HCT116 (cell line): Measurements from ENCODE around the gene GRK1. TPM values are rescaled to one million over a fixed set of nuclear protein-coding genes. Genes with fewer than 3 reads are reported as not detected.

Experiments used
- ATAC-seq: fragments of 200-7000 bp; cut with Tn5 transposase; 2 replicates; pipeline ENCODE4 v1.9.1; 2020; ENCODE audit warnings: mild to moderate bottlenecking, moderate library complexity
- BruUV-seq: library from RNA; stranded (reverse); fragments of 400-500 nt; replicated peaks from 2 replicates; lab custom pipeline; 2021; lab: Mats Ljungman, UMichigan
- CTCF ChIA-PET: fragments of 300-600 bp; sonication (Branson Sonifier 250); formaldehyde crosslinking; loops from one replicate; lab custom pipeline; 2021; ENCODE audit warnings: antibody characterized with exemption; lab: Charles Lee
- POLR2A ChIA-PET: fragments of 300-600, 350-600 bp; sonication (Branson Sonifier 250); formaldehyde crosslinking; loops from one replicate; lab custom pipeline; 2021; ENCODE audit warnings: antibody characterized with exemption; lab: Charles Lee
- RAD21 ChIA-PET, 2 experiments: fragments of 300-600 bp; sonication (Branson Sonifier 250); formaldehyde crosslinking; loops; one replicate each; lab custom pipeline; 2023; ENCODE audit warnings: low total read pairs in 2 of 2; ENCODE audit not compliant: uncharacterized antibody in 2 of 2, unreplicated experiment in 2 of 2, low non-redundant PET in 1 of 2; lab: Charles Lee
- DNase-seq: peaks from one replicate; pipeline ENCODE4 v3.0.0-alpha.2; 2010; ENCODE audit warnings: low read depth, low spot score
- H2AFZ ChIP-seq: fragments of 200-600 bp; shearing (Covaris generic), sonication (generic); 2 replicates; pipeline ENCODE4 v1.6.1; 2017; ENCODE audit warnings: low read depth, mixed run types, mixed read lengths, antibody characterized with exemption, low read length; ENCODE audit not compliant: poor library complexity, severe bottlenecking
- H3K27ac ChIP-seq: 2 replicates; pipeline ENCODE4 v1.5.1; 2012; ENCODE audit warnings: low read depth, low read length
- H3K27me3 ChIP-seq: fragments of 200-600 bp; sonication (generic); 2 replicates; pipeline ENCODE4 v1.6.1; 2016; ENCODE audit warnings: mixed run types, low read length, mixed read lengths; ENCODE audit not compliant: insufficient read depth
- H3K36me3 ChIP-seq, 2 experiments: fragments of 200-500 bp in 1 of 2; fragments of 200-600 bp in 1 of 2; sonication (Bioruptor generic) in 1 of 2; sonication (generic) in 1 of 2; 2 replicates each; pipeline versions ENCODE4 v1.5.1 to v1.6.1; 2014 to 2016; ENCODE audit warnings: low read length in 2 of 2, inconsistent platforms in 1 of 2, mixed read lengths in 1 of 2, mixed run types in 1 of 2; ENCODE audit not compliant: insufficient read depth in 2 of 2, control insufficient read depth in 1 of 2
- H3K4me1 ChIP-seq, 2 experiments: fragments of 200-600 bp in 1 of 2; sonication (generic) in 1 of 2; 2 replicates each; pipeline versions ENCODE4 v1.5.1 to v1.6.1; 2012 to 2017; ENCODE audit warnings: low read length in 2 of 2, inconsistent platforms in 1 of 2, mild to moderate bottlenecking in 1 of 2, mixed read lengths in 1 of 2, mixed run types in 1 of 2, moderate library complexity in 1 of 2; ENCODE audit not compliant: insufficient read depth in 2 of 2, control insufficient read depth in 1 of 2
- H3K4me2 ChIP-seq: fragments of 200-600 bp; sonication (generic); 2 replicates; pipeline ENCODE4 v1.6.1; 2017; ENCODE audit warnings: mixed run types, low read length, mixed read lengths
- H3K4me3 ChIP-seq, 2 experiments: fragments of 200-600 bp in 1 of 2; sonication (generic) in 1 of 2; replicated peaks in 1 of 2; 2 replicates each; pipeline ENCODE4 v1.5.1; 2011 to 2016; ENCODE audit warnings: low read length in 2 of 2, control low read depth in 1 of 2, low read depth in 1 of 2, mild to moderate bottlenecking in 1 of 2, mixed read lengths in 1 of 2, mixed run types in 1 of 2
- H3K79me2 ChIP-seq: fragments of 200-600 bp; sonication (generic); 2 replicates; pipeline ENCODE4 v1.6.1; 2017; ENCODE audit warnings: mild to moderate bottlenecking, mixed run types, low read length, moderate library complexity, mixed read lengths; ENCODE audit not compliant: insufficient read depth
- H3K9ac ChIP-seq: fragments of 200-600 bp; sonication (generic); 2 replicates; pipeline ENCODE4 v1.6.1; 2016; ENCODE audit warnings: low read length, mixed read lengths
- H3K9me2 ChIP-seq: fragments of 200-600 bp; sonication (generic), shearing (Covaris generic); 2 replicates; pipeline ENCODE4 v1.6.1; 2017; ENCODE audit warnings: mixed run types, mild to moderate bottlenecking, moderate library complexity; ENCODE audit not compliant: insufficient read depth
- H3K9me3 ChIP-seq, 2 experiments: fragments of 200-500 bp in 1 of 2; fragments of 200-600 bp in 1 of 2; sonication (Bioruptor generic) in 1 of 2; sonication (generic) in 1 of 2; 2 replicates each; pipeline ENCODE4 v1.6.1; 2014 to 2017; ENCODE audit warnings: low read length in 2 of 2, mixed read lengths in 2 of 2, inconsistent platforms in 1 of 2, low read depth in 1 of 2, mild to moderate bottlenecking in 1 of 2, mixed run types in 1 of 2, moderate library complexity in 1 of 2; ENCODE audit not compliant: control insufficient read depth in 1 of 2, insufficient read depth in 1 of 2
- H4K20me1 ChIP-seq: fragments of 200-600 bp; sonication (generic), shearing (Covaris generic); 2 replicates; pipeline ENCODE4 v1.6.1; 2017; ENCODE audit warnings: mixed run types, mild to moderate bottlenecking, moderate library complexity; ENCODE audit not compliant: insufficient read depth
- CBX3 ChIP-seq: IDR thresholded peaks from 2 replicates; pipeline ENCODE4 v1.6.1; 2012; ENCODE audit warnings: low read depth
- CEBPB ChIP-seq: IDR thresholded peaks from 2 replicates; pipeline ENCODE4 v1.6.1; 2012; ENCODE audit warnings: low read depth
- EGR1 ChIP-seq: IDR thresholded peaks from 2 replicates; pipeline ENCODE4 v1.6.1; 2012; ENCODE audit warnings: low read depth
- ELF1 ChIP-seq: IDR thresholded peaks from 2 replicates; pipeline ENCODE4 v1.6.1; 2012; ENCODE audit warnings: low read depth, borderline replicate concordance
- EZH2 ChIP-seq: fragments of 200-600 bp; sonication (generic); IDR thresholded peaks from 2 replicates; pipeline ENCODE4 v1.6.1; 2017; ENCODE audit warnings: antibody characterized with exemption, mixed run types
- JUND ChIP-seq: IDR thresholded peaks from 2 replicates; pipeline ENCODE4 v1.6.1; 2012
- POLR2A ChIP-seq: IDR thresholded peaks from 2 replicates; pipeline ENCODE4 v1.7.0; 2011; ENCODE audit warnings: borderline replicate concordance; ENCODE audit not compliant: insufficient read depth, insufficient read length; ENCODE audit errors: extremely low read depth
- POLR2AphosphoS5 ChIP-seq: IDR thresholded peaks from 2 replicates; pipeline ENCODE4 v1.6.1; 2011; ENCODE audit warnings: mild to moderate bottlenecking, low read depth, low read length, moderate library complexity
- RAD21 ChIP-seq: IDR thresholded peaks from 2 replicates; pipeline ENCODE4 v1.6.1; 2012; ENCODE audit warnings: low read depth, mild to moderate bottlenecking
- SIN3A ChIP-seq: IDR thresholded peaks from 2 replicates; pipeline ENCODE4 v1.6.1; 2012; ENCODE audit warnings: low read depth
- SRF ChIP-seq: IDR thresholded peaks from 2 replicates; pipeline ENCODE4 v1.6.1; 2012; ENCODE audit warnings: low read depth
- TCF7L2 ChIP-seq: IDR thresholded peaks from 2 replicates; pipeline ENCODE4 v1.7.0; 2011; ENCODE audit warnings: borderline replicate concordance, inconsistent platforms; ENCODE audit not compliant: insufficient read depth, insufficient read length; ENCODE audit errors: extremely low read depth
- YY1 ChIP-seq: IDR thresholded peaks from 2 replicates; pipeline ENCODE4 v1.6.1; 2011; ENCODE audit warnings: low read length, low read depth, moderate library complexity, mild to moderate bottlenecking; ENCODE audit not compliant: insufficient replicate concordance; ENCODE audit errors: extremely low read depth
- ZFX ChIP-seq: fragments of 450-650 bp; IDR thresholded peaks from 2 replicates; pipeline ENCODE4 v1.6.1; 2017
- ZNF274 ChIP-seq: fragments of 200-500 bp; sonication (Bioruptor generic); IDR thresholded peaks from 2 replicates; pipeline ENCODE4 v1.6.1; 2014; ENCODE audit warnings: mild to moderate bottlenecking, low read depth, low read length, inconsistent platforms
- intact Hi-C: fragments of 100-400 bp; cut with micrococcal nuclease; formaldehyde crosslinking; loops from 2 replicates; pipeline ENCODE4 v1.10.0; 2022
- total RNA-seq: library from RNA; stranded (reverse); gene quantifications from one replicate; pipeline ENCODE4 v1.2.1, GENCODE V29; 2021; ENCODE audit not compliant: unreplicated experiment
- TF ChIP-seq, protein P1 (sequence below): IDR thresholded peaks from 2 replicates; pipeline ENCODE4 v1.6.1; 2012; ENCODE audit warnings: low read depth
- TF ChIP-seq, protein P2 (sequence below): IDR thresholded peaks from 2 replicates; pipeline ENCODE4 v1.6.1; 2011; ENCODE audit warnings: mild to moderate bottlenecking, low read length, moderate library complexity; ENCODE audit not compliant: insufficient replicate concordance; ENCODE audit errors: extremely low read depth
- TF ChIP-seq, protein P3 (sequence below): IDR thresholded peaks from 2 replicates; pipeline ENCODE4 v1.6.1; 2012

The GRK1 gene
- total RNA-seq, 1 experiment from 2014 or later = not detected

DNA sequence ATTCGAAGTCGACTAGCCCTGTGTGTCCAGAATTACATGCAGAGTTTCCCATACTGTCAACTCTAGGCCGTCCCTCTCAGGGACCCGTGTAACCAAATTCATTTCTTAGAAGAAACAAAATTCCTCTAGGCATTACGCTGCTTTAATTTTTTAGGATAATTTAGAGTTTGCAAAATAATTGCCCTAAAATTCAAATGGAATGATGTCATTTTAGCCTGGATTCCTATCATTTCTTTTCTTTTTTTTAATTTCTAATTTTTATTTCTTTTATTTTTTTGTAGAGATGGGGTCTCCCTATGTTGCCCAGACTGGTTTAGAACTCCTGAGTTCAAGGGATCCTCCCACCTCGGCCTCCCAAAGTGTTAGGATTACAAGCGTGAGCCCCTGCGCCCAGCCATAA lies 7.7 kb upstream of the GRK1 start:
- Histone ChIP-seq H3K9me3 (no peaks in the 10 kb centered on the region), H3K27me3 (no peaks in the 10 kb centered on the region), H3K4me2 (no peak overlapping the region), H3K9ac (no peak overlapping the region), H3K9me2 (no peaks in the 10 kb centered on the region), H3K27ac (no peak overlapping the region), H2AFZ (no peak overlapping the region), H3K36me3 (no peaks in the 10 kb centered on the region), H3K79me2 (no peaks in the 10 kb centered on the region), H4K20me1 (no peaks in the 10 kb centered on the region)
- ATAC-seq = no peak
- BruUV-seq = no TSS peak
- RAD21 ChIA-PET = no interaction called here
- no peak for DNase-seq
- CTCF ChIA-PET = no interaction called here
- TF ChIP-seq ELF1 (no peak), RAD21 (no peak), SIN3A (no peak), EZH2 (no peak)
- TF ChIP-seq, all 23 proteins: peak for 0
- Histone ChIP-seq H3K4me3 (no peak overlapping the region), H3K4me1 (no peaks in the 10 kb centered on the region)
- POLR2A ChIA-PET = no interaction called here
- intact Hi-C loops = no loop called here

DNA sequence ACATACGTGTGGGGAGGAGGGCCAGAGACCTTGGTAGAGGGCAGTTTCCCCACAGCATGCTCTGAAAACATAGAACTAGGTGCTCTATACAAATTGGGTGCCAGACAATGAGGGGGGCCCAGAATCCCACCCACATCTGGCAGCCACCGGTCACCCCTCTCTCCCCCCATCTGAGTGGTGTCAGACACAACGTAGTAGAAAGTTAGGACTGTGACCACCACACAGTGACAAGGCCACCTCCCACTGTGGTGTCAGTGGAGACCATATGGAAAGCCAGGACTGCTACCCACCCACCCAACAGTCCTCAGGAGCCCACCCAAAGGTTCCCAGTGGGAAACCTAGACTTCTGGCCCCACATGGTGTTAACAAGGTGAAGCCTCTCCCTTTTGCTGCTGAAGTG lies 7.0 kb upstream of the GRK1 start:
- ChIA-PET RAD21 (no interaction called here), CTCF (no interaction called here), POLR2A (no interaction called here)
- no peaks in the 10 kb centered on the region for H3K36me3 ChIP-seq
- no peak overlapping the region for H3K9ac ChIP-seq
- DNase-seq (no peak), ATAC-seq (no peak)
- no peak overlapping the region for H3K4me3 ChIP-seq
- intact Hi-C loops = no loop called here
- no peak overlapping the region for H3K4me2 ChIP-seq
- no peaks in the 10 kb centered on the region for H3K27me3 ChIP-seq
- H3K9me3 ChIP-seq = no peaks in the 10 kb centered on the region
- H2AFZ ChIP-seq = no peak overlapping the region
- H3K4me1 ChIP-seq = no peaks in the 10 kb centered on the region
- H3K79me2 ChIP-seq = no peaks in the 10 kb centered on the region
- H4K20me1 ChIP-seq = no peaks in the 10 kb centered on the region
- no peak overlapping the region for H3K27ac ChIP-seq
- H3K9me2 ChIP-seq = no peaks in the 10 kb centered on the region
- no TSS peak for BruUV-seq
- TF ChIP-seq POLR2AphosphoS5 = no peak
- TF ChIP-seq CBX3 = no peak
- TF ChIP-seq TCF7L2 = no peak
- TF ChIP-seq RAD21 = no peak
- TF ChIP-seq EZH2 = no peak
- TF ChIP-seq ZFX = no peak
- TF ChIP-seq ZNF274 = no peak
- TF ChIP-seq SRF = no peak
- TF ChIP-seq, protein P1, sequence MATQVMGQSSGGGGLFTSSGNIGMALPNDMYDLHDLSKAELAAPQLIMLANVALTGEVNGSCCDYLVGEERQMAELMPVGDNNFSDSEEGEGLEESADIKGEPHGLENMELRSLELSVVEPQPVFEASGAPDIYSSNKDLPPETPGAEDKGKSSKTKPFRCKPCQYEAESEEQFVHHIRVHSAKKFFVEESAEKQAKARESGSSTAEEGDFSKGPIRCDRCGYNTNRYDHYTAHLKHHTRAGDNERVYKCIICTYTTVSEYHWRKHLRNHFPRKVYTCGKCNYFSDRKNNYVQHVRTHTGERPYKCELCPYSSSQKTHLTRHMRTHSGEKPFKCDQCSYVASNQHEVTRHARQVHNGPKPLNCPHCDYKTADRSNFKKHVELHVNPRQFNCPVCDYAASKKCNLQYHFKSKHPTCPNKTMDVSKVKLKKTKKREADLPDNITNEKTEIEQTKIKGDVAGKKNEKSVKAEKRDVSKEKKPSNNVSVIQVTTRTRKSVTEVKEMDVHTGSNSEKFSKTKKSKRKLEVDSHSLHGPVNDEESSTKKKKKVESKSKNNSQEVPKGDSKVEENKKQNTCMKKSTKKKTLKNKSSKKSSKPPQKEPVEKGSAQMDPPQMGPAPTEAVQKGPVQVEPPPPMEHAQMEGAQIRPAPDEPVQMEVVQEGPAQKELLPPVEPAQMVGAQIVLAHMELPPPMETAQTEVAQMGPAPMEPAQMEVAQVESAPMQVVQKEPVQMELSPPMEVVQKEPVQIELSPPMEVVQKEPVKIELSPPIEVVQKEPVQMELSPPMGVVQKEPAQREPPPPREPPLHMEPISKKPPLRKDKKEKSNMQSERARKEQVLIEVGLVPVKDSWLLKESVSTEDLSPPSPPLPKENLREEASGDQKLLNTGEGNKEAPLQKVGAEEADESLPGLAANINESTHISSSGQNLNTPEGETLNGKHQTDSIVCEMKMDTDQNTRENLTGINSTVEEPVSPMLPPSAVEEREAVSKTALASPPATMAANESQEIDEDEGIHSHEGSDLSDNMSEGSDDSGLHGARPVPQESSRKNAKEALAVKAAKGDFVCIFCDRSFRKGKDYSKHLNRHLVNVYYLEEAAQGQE = no peak
- TF ChIP-seq YY1 = no peak
- TF ChIP-seq POLR2A = no peak
- TF ChIP-seq, protein P2, sequence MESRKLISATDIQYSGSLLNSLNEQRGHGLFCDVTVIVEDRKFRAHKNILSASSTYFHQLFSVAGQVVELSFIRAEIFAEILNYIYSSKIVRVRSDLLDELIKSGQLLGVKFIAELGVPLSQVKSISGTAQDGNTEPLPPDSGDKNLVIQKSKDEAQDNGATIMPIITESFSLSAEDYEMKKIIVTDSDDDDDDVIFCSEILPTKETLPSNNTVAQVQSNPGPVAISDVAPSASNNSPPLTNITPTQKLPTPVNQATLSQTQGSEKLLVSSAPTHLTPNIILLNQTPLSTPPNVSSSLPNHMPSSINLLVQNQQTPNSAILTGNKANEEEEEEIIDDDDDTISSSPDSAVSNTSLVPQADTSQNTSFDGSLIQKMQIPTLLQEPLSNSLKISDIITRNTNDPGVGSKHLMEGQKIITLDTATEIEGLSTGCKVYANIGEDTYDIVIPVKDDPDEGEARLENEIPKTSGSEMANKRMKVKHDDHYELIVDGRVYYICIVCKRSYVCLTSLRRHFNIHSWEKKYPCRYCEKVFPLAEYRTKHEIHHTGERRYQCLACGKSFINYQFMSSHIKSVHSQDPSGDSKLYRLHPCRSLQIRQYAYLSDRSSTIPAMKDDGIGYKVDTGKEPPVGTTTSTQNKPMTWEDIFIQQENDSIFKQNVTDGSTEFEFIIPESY = no peak
- TF ChIP-seq EGR1 = no peak
- TF ChIP-seq CEBPB = no peak
- TF ChIP-seq JUND = no peak
- no peak for TF ChIP-seq SIN3A
- TF ChIP-seq, protein P3, sequence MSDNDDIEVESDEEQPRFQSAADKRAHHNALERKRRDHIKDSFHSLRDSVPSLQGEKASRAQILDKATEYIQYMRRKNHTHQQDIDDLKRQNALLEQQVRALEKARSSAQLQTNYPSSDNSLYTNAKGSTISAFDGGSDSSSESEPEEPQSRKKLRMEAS = no peak
